HCT116 (cell line): ENCODE data around the gene IGFBP7. TPM values are rescaled to one million over a fixed set of nuclear protein-coding genes. Genes with fewer than 3 reads are reported as not detected.

Experiments
- ATAC-seq: fragments of 200-7000 bp; cut with Tn5 transposase; 2 replicates; pipeline ENCODE4 v1.9.1; 2020; ENCODE audit warnings: mild to moderate bottlenecking, moderate library complexity
- BruUV-seq: library from RNA; stranded (reverse); fragments of 400-500 nt; replicated peaks from 2 replicates; lab custom pipeline; 2021; lab: Mats Ljungman, UMichigan
- CTCF ChIA-PET: fragments of 300-600 bp; sonication (Branson Sonifier 250); formaldehyde crosslinking; loops from one replicate; lab custom pipeline; 2021; ENCODE audit warnings: antibody characterized with exemption; lab: Charles Lee
- POLR2A ChIA-PET: fragments of 300-600, 350-600 bp; sonication (Branson Sonifier 250); formaldehyde crosslinking; loops from one replicate; lab custom pipeline; 2021; ENCODE audit warnings: antibody characterized with exemption; lab: Charles Lee
- RAD21 ChIA-PET, 2 experiments: fragments of 300-600 bp; sonication (Branson Sonifier 250); formaldehyde crosslinking; loops; one replicate each; lab custom pipeline; 2023; ENCODE audit warnings: low total read pairs in 2 of 2; ENCODE audit not compliant: uncharacterized antibody in 2 of 2, unreplicated experiment in 2 of 2, low non-redundant PET in 1 of 2; lab: Charles Lee
- DNase-seq: peaks from one replicate; pipeline ENCODE4 v3.0.0-alpha.2; 2010; ENCODE audit warnings: low read depth, low spot score
- H2AFZ ChIP-seq: fragments of 200-600 bp; shearing (Covaris generic), sonication (generic); 2 replicates; pipeline ENCODE4 v1.6.1; 2017; ENCODE audit warnings: low read depth, mixed run types, mixed read lengths, antibody characterized with exemption, low read length; ENCODE audit not compliant: poor library complexity, severe bottlenecking
- H3K27ac ChIP-seq: 2 replicates; pipeline ENCODE4 v1.5.1; 2012; ENCODE audit warnings: low read depth, low read length
- H3K27me3 ChIP-seq: fragments of 200-600 bp; sonication (generic); 2 replicates; pipeline ENCODE4 v1.6.1; 2016; ENCODE audit warnings: mixed run types, low read length, mixed read lengths; ENCODE audit not compliant: insufficient read depth
- H3K36me3 ChIP-seq, 2 experiments: fragments of 200-500 bp in 1 of 2; fragments of 200-600 bp in 1 of 2; sonication (Bioruptor generic) in 1 of 2; sonication (generic) in 1 of 2; 2 replicates each; pipeline versions ENCODE4 v1.5.1 to v1.6.1; 2014 to 2016; ENCODE audit warnings: low read length in 2 of 2, inconsistent platforms in 1 of 2, mixed read lengths in 1 of 2, mixed run types in 1 of 2; ENCODE audit not compliant: insufficient read depth in 2 of 2, control insufficient read depth in 1 of 2
- H3K4me1 ChIP-seq, 2 experiments: fragments of 200-600 bp in 1 of 2; sonication (generic) in 1 of 2; 2 replicates each; pipeline versions ENCODE4 v1.5.1 to v1.6.1; 2012 to 2017; ENCODE audit warnings: low read length in 2 of 2, inconsistent platforms in 1 of 2, mild to moderate bottlenecking in 1 of 2, mixed read lengths in 1 of 2, mixed run types in 1 of 2, moderate library complexity in 1 of 2; ENCODE audit not compliant: insufficient read depth in 2 of 2, control insufficient read depth in 1 of 2
- H3K4me2 ChIP-seq: fragments of 200-600 bp; sonication (generic); 2 replicates; pipeline ENCODE4 v1.6.1; 2017; ENCODE audit warnings: mixed run types, low read length, mixed read lengths
- H3K4me3 ChIP-seq, 2 experiments: fragments of 200-600 bp in 1 of 2; sonication (generic) in 1 of 2; replicated peaks in 1 of 2; 2 replicates each; pipeline ENCODE4 v1.5.1; 2011 to 2016; ENCODE audit warnings: low read length in 2 of 2, control low read depth in 1 of 2, low read depth in 1 of 2, mild to moderate bottlenecking in 1 of 2, mixed read lengths in 1 of 2, mixed run types in 1 of 2
- H3K79me2 ChIP-seq: fragments of 200-600 bp; sonication (generic); 2 replicates; pipeline ENCODE4 v1.6.1; 2017; ENCODE audit warnings: mild to moderate bottlenecking, mixed run types, low read length, moderate library complexity, mixed read lengths; ENCODE audit not compliant: insufficient read depth
- H3K9ac ChIP-seq: fragments of 200-600 bp; sonication (generic); 2 replicates; pipeline ENCODE4 v1.6.1; 2016; ENCODE audit warnings: low read length, mixed read lengths
- H3K9me2 ChIP-seq: fragments of 200-600 bp; sonication (generic), shearing (Covaris generic); 2 replicates; pipeline ENCODE4 v1.6.1; 2017; ENCODE audit warnings: mixed run types, mild to moderate bottlenecking, moderate library complexity; ENCODE audit not compliant: insufficient read depth
- H3K9me3 ChIP-seq, 2 experiments: fragments of 200-500 bp in 1 of 2; fragments of 200-600 bp in 1 of 2; sonication (Bioruptor generic) in 1 of 2; sonication (generic) in 1 of 2; 2 replicates each; pipeline ENCODE4 v1.6.1; 2014 to 2017; ENCODE audit warnings: low read length in 2 of 2, mixed read lengths in 2 of 2, inconsistent platforms in 1 of 2, low read depth in 1 of 2, mild to moderate bottlenecking in 1 of 2, mixed run types in 1 of 2, moderate library complexity in 1 of 2; ENCODE audit not compliant: control insufficient read depth in 1 of 2, insufficient read depth in 1 of 2
- H4K20me1 ChIP-seq: fragments of 200-600 bp; sonication (generic), shearing (Covaris generic); 2 replicates; pipeline ENCODE4 v1.6.1; 2017; ENCODE audit warnings: mixed run types, mild to moderate bottlenecking, moderate library complexity; ENCODE audit not compliant: insufficient read depth
- CBX3 ChIP-seq: IDR thresholded peaks from 2 replicates; pipeline ENCODE4 v1.6.1; 2012; ENCODE audit warnings: low read depth
- CEBPB ChIP-seq: IDR thresholded peaks from 2 replicates; pipeline ENCODE4 v1.6.1; 2012; ENCODE audit warnings: low read depth
- CTCF ChIP-seq, 3 experiments: fragments of 200-600 bp in 1 of 3; sonication (generic) in 1 of 3; IDR thresholded peaks in 2 of 3; conservative IDR thresholded peaks in 1 of 3; 2 replicates each; pipeline ENCODE4 v1.5.1; 2012 to 2017; ENCODE audit warnings: low read depth in 2 of 3, low read length in 2 of 3, antibody characterized with exemption in 1 of 3, borderline replicate concordance in 1 of 3, control low read depth in 1 of 3, mild to moderate bottlenecking in 1 of 3, mixed read lengths in 1 of 3, mixed run types in 1 of 3, moderate library complexity in 1 of 3; ENCODE audit not compliant: insufficient read depth in 1 of 3
- ELF1 ChIP-seq: IDR thresholded peaks from 2 replicates; pipeline ENCODE4 v1.6.1; 2012; ENCODE audit warnings: low read depth, borderline replicate concordance
- EZH2phosphoT487 ChIP-seq: fragments of 200-600 bp; IDR thresholded peaks from 2 replicates; pipeline ENCODE4 v1.6.1; 2018; ENCODE audit warnings: antibody characterized with exemption, borderline replicate concordance
- FOSL1 ChIP-seq: IDR thresholded peaks from 2 replicates; pipeline ENCODE4 v1.6.1; 2012; ENCODE audit warnings: low read depth
- JUND ChIP-seq: IDR thresholded peaks from 2 replicates; pipeline ENCODE4 v1.6.1; 2012
- POLR2AphosphoS5 ChIP-seq: IDR thresholded peaks from 2 replicates; pipeline ENCODE4 v1.6.1; 2011; ENCODE audit warnings: mild to moderate bottlenecking, low read depth, low read length, moderate library complexity
- RAD21 ChIP-seq: IDR thresholded peaks from 2 replicates; pipeline ENCODE4 v1.6.1; 2012; ENCODE audit warnings: low read depth, mild to moderate bottlenecking
- REST ChIP-seq: IDR thresholded peaks from 2 replicates; pipeline ENCODE4 v1.6.1; 2012; ENCODE audit warnings: low read depth
- SIN3A ChIP-seq: IDR thresholded peaks from 2 replicates; pipeline ENCODE4 v1.6.1; 2012; ENCODE audit warnings: low read depth
- SP1 ChIP-seq: IDR thresholded peaks from 2 replicates; pipeline ENCODE4 v1.6.1; 2012; ENCODE audit warnings: low read depth
- TCF7L2 ChIP-seq: IDR thresholded peaks from 2 replicates; pipeline ENCODE4 v1.7.0; 2011; ENCODE audit warnings: borderline replicate concordance, inconsistent platforms; ENCODE audit not compliant: insufficient read depth, insufficient read length; ENCODE audit errors: extremely low read depth
- ZFX ChIP-seq: fragments of 450-650 bp; IDR thresholded peaks from 2 replicates; pipeline ENCODE4 v1.6.1; 2017
- ZNF274 ChIP-seq: fragments of 200-500 bp; sonication (Bioruptor generic); IDR thresholded peaks from 2 replicates; pipeline ENCODE4 v1.6.1; 2014; ENCODE audit warnings: mild to moderate bottlenecking, low read depth, low read length, inconsistent platforms
- intact Hi-C: fragments of 100-400 bp; cut with micrococcal nuclease; formaldehyde crosslinking; loops from 2 replicates; pipeline ENCODE4 v1.10.0; 2022
- total RNA-seq: library from RNA; stranded (reverse); gene quantifications from one replicate; pipeline ENCODE4 v1.2.1, GENCODE V29; 2021; ENCODE audit not compliant: unreplicated experiment
- TF ChIP-seq, protein P1 (sequence below): IDR thresholded peaks from 2 replicates; pipeline ENCODE4 v1.6.1; 2012

The IGFBP7 gene
- total RNA-seq, 1 experiment from 2014 or later = 0.91 TPM

DNA sequence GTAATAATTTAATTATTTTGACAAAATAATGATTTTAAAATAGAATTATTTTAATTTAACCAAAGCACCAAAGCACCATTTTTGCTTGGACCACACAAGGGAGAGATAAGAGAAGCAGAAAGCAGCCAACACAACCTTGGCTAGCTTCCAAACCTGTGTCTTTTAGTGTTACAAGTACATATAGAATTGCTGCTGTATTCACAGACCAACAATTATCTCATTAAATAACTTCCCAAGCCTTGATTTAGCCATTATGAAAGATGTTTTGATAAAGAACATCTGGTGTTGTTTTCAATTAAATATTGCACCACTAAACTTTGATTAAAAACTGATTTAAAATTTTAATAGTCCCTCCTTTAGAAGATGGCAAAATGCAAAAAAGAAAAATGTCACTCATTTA lies 14.0 kb upstream of the IGFBP7 start:
- intact Hi-C loops = no loop called here
- ChIA-PET POLR2A (no interaction called here), CTCF (no interaction called here), RAD21 (no interaction called here)
- Histone ChIP-seq H3K27ac (no peak overlapping the region), H4K20me1 (no peaks in the 10 kb centered on the region), H3K9me2 (no peaks in the 10 kb centered on the region), H3K4me3 (no peak overlapping the region), H3K9ac (no peak overlapping the region), H3K79me2 (no peaks in the 10 kb centered on the region), H3K27me3 (peaks cover 20% of the 10 kb centered on the region; the same call in 1 of the 2 replicates), H3K36me3 (no peaks in the 10 kb centered on the region), H3K4me1 (no peaks in the 10 kb centered on the region), H2AFZ (no peak overlapping the region), H3K4me2 (no peak overlapping the region), H3K9me3 (no peaks in the 10 kb centered on the region)
- no peak for ATAC-seq
- BruUV-seq = no TSS peak
- DNase-seq = no peak
- no peak for TF ChIP-seq JUND
- TF ChIP-seq CTCF (IDR thresholded peaks at IDR 0.05 in 2 of 3, conservative IDR thresholded peaks at IDR 0.05 in 1 of 3; ENCODE audit: borderline replicate concordance in 1 of 3, insufficient read depth in 1 of 3, low read depth in 2 of 3, low read length in 2 of 3) = no peak
- no peak for TF ChIP-seq CEBPB
- TF ChIP-seq ELF1 = no peak
- TF ChIP-seq FOSL1 = no peak
- TF ChIP-seq RAD21 = no peak
- TF ChIP-seq EZH2phosphoT487 = no peak
- TF ChIP-seq, protein P1, sequence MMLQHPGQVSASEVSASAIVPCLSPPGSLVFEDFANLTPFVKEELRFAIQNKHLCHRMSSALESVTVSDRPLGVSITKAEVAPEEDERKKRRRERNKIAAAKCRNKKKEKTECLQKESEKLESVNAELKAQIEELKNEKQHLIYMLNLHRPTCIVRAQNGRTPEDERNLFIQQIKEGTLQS = no peak
- no peak for TF ChIP-seq TCF7L2
- no peak for TF ChIP-seq REST
- TF ChIP-seq SIN3A = no peak
- no peak for TF ChIP-seq ZNF274
- TF ChIP-seq ZFX = no peak
- TF ChIP-seq SP1 = no peak
- no peak for TF ChIP-seq POLR2AphosphoS5
- no peak for TF ChIP-seq CBX3
